GM18517 (cell line): ENCODE measurements around the gene B9D2.

Experiments used
- ATAC-seq: cut with Tn5 transposase; IDR thresholded peaks from one replicate; pipeline ENCODE4 v1.9.1; 2021; ENCODE audit warnings: mild to moderate bottlenecking, moderate library complexity; ENCODE audit not compliant: unreplicated experiment

The B9D2 gene

GRCh38 chr19:41328157-41328841 is 35.6 kb downstream of the B9D2 start:
- no peak for ATAC-seq

- ATAC-seq = peak; percentile 74
Observed at GRCh38 chr19:41327576-41328156, 36.3 kb downstream of the B9D2 start.

- ATAC-seq = peak; percentile 3
Observed at GRCh38 chr19:41327076-41327575, 36.8 kb downstream of the B9D2 start.

GRCh38 chr19:41325947-41326706 is 37.8 kb downstream of the B9D2 start:
- no peak for ATAC-seq

GRCh38 chr19:41325640-41325946 is 38.4 kb downstream of the B9D2 start:
- ATAC-seq = no peak

- no peak for ATAC-seq
Observed at GRCh38 chr19:41324921-41325639, 38.9 kb downstream of the B9D2 start.

- ATAC-seq = no peak
Observed at GRCh38 chr19:41324231-41324702, 39.7 kb downstream of the B9D2 start.

GRCh38 chr19:41323430-41324125 is 40.4 kb downstream of the B9D2 start:
- no peak for ATAC-seq

- ATAC-seq = no peak
Observed at GRCh38 chr19:41323023-41323422, 40.9 kb downstream of the B9D2 start.

GRCh38 chr19:41322451-41322850 is 41.5 kb downstream of the B9D2 start:
- no peak for ATAC-seq

GRCh38 chr19:41321600-41322270 is 42.2 kb downstream of the B9D2 start:
- no peak for ATAC-seq

GRCh38 chr19:41321204-41321599 is 42.7 kb downstream of the B9D2 start:
- ATAC-seq = no peak

- ATAC-seq = no peak
Observed at GRCh38 chr19:41320568-41320967, 43.4 kb downstream of the B9D2 start.

- ATAC-seq = no peak
Observed at GRCh38 chr19:41320185-41320518, 43.8 kb downstream of the B9D2 start.

- no peak for ATAC-seq
Observed at GRCh38 chr19:41319500-41320184, 44.3 kb downstream of the B9D2 start.

GRCh38 chr19:41318696-41319499 is 45.1 kb downstream of the B9D2 start:
- no peak for ATAC-seq

- ATAC-seq = no peak
Observed at GRCh38 chr19:41316306-41316920, 47.5 kb downstream of the B9D2 start.

GRCh38 chr19:41311613-41312012 is 52.3 kb downstream of the B9D2 start:
- ATAC-seq = no peak
